Measurements from ENCODE around the gene PFDN1. TPM values are rescaled to one million over a fixed set of nuclear protein-coding genes. Genes with fewer than 3 reads are reported as not detected.

Gene PFDN1
- total and polyA plus RNA-seq, 10 of the 15 experiments (the other 5 are each of a cell fraction or from before 2014, with no cell fraction given) = 62.9 to 193 (median 102) TPM

GRCh38 chr5:140340605-140341121, 37.8 kb upstream of the PFDN1 start:
- H4K20me1 ChIP-seq (ENCODE audit: control insufficient read depth, insufficient read depth) = no peaks in the 10 kb centered on the region
- no peak for DNase-seq (ENCODE audit: low read depth, low spot score)
- H3K9me3 ChIP-seq (replicated peaks; ENCODE audit: control insufficient read depth, insufficient read depth, low read length) = no peaks in the 10 kb centered on the region
- H3K4me3 ChIP-seq = no peak overlapping the region
- ChIA-PET SMC1A (ENCODE audit: uncharacterized antibody, unreplicated experiment) (interaction anchor here (0.9 to 1.6 kb wide), 4 partner anchors 13 to 160 kb away, joined by 3 to 8 read pairs (median 4); no protein-coding TSS in a partner anchor), RAD21 (ENCODE audit: unreplicated experiment) (interaction anchor here (0.7 to 1.2 kb wide), 5 partner anchors 12 to 229 kb away, joined by 3 read pairs; no protein-coding TSS in a partner anchor), CTCF (interaction anchor here (0.6 to 16.9 kb wide), 6 partner anchors 10 to 350 kb away, joined by 3 to 774 read pairs (median 8); no protein-coding TSS in a partner anchor), POLR2A (interaction anchor here (0.7 kb wide), 1 partner anchor 105 kb away, joined by 4 read pairs; no protein-coding TSS in a partner anchor)
- H3K27ac ChIP-seq (ENCODE audit: control insufficient read depth, insufficient read depth) = no peak overlapping the region
- H3K27me3 ChIP-seq (replicated peaks in 1 of 2; ENCODE audit: control insufficient read depth in 2 of 2, insufficient read depth in 2 of 2, low read length in 1 of 2) = no peaks in the 10 kb centered on the region
- H3K4me1 ChIP-seq (ENCODE audit: control insufficient read depth, insufficient read depth, low read length) = peaks cover 36% of the 10 kb centered on the region
- in situ Hi-C loops (cut with MboI) (no loop called here), intact Hi-C loops (cut with micrococcal nuclease; ENCODE audit: unreplicated experiment) (no loop called here)
- H3K36me3 ChIP-seq (ENCODE audit: control insufficient read depth in 2 of 2, insufficient read depth in 2 of 2, low read length in 1 of 2) = no peaks in the 10 kb centered on the region
- ATAC-seq = peak; percentile 4; the same call in 2 of the 3 replicates
- H3K79me2 ChIP-seq (ENCODE audit: control insufficient read depth, insufficient read depth, low read length) = peaks cover 3% of the 10 kb centered on the region
- no peak for FAIRE-seq
- H3K9ac ChIP-seq (ENCODE audit: control insufficient read depth, insufficient read depth, low read length) = no peak overlapping the region
- TF ChIP-seq MYB (IDR thresholded peaks at IDR 0.05; ENCODE audit: borderline replicate concordance, low read depth, low read length) (no peak), POLR2AphosphoS5 (IDR thresholded peaks at IDR 0.05; ENCODE audit: low read length) (no peak), E2F4 (IDR thresholded peaks at IDR 0.05; ENCODE audit: low read depth, low read length) (no peak), SP1 (IDR thresholded peaks at IDR 0.05; ENCODE audit: low read depth, low read length) (no peak), SKIL (IDR thresholded peaks at IDR 0.05; ENCODE audit: low read depth, poor library complexity, severe bottlenecking) (no peak)
- H3K4me2 ChIP-seq (ENCODE audit: control insufficient read depth, insufficient read depth) = peak overlapping the region; percentile 44; the same call in 1 of the 2 replicates
- H2AFZ ChIP-seq (ENCODE audit: control insufficient read depth, low read depth, low read length) = no peak overlapping the region
- no TSS peak for BruUV-seq (replicated peaks)
